SK-N-SH treated with all-trans-retinoic acid at 6 μM for 48 hours (cell line): ENCODE results near the gene OXNAD1.

Experiments used
- BACH2 ChIP-seq: fragments of 250-450 bp; sonication (Bioruptor Pico); IDR thresholded peaks from 2 replicates; pipeline ENCODE4 v1.9.0; 2021; ENCODE audit warnings: mild to moderate bottlenecking, borderline replicate concordance
- PATZ1 ChIP-seq: fragments of 250-450 bp; sonication (Bioruptor Pico); IDR thresholded peaks from 2 replicates; pipeline ENCODE4 v1.8.0; 2020; ENCODE audit warnings: mild to moderate bottlenecking, moderate library complexity, borderline replicate concordance

GRCh38 chr3:16240229-16241023 is 24.6 kb upstream of the OXNAD1 start:
- TF ChIP-seq PATZ1 (CRISPR knock-in tag): no peak
- TF ChIP-seq BACH2: no peak
